OCI-LY1 (cell line): ENCODE data around the gene RAB4A.

ENCODE experiments used
- EZH2 ChIP-seq: fragments of 200-600 bp; sonication (generic), shearing (Covaris generic); IDR thresholded peaks from 2 replicates; pipeline ENCODE4 v1.8.0; 2017; ENCODE audit warnings: borderline replicate concordance, mixed run types, mild to moderate bottlenecking, antibody characterized with exemption, low read length, moderate library complexity, mixed read lengths
- TF ChIP-seq, protein P1 (sequence below): fragments of 200-600 bp; sonication (generic), shearing (Covaris generic); IDR thresholded peaks from 2 replicates; pipeline ENCODE4 v1.5.1; 2017; ENCODE audit warnings: mild to moderate bottlenecking, antibody characterized with exemption, low read length, moderate library complexity, mixed read lengths

GRCh38 chr1:229241390-229241789 is 29.5 kb upstream of the RAB4A start:
- TF ChIP-seq, protein P1, sequence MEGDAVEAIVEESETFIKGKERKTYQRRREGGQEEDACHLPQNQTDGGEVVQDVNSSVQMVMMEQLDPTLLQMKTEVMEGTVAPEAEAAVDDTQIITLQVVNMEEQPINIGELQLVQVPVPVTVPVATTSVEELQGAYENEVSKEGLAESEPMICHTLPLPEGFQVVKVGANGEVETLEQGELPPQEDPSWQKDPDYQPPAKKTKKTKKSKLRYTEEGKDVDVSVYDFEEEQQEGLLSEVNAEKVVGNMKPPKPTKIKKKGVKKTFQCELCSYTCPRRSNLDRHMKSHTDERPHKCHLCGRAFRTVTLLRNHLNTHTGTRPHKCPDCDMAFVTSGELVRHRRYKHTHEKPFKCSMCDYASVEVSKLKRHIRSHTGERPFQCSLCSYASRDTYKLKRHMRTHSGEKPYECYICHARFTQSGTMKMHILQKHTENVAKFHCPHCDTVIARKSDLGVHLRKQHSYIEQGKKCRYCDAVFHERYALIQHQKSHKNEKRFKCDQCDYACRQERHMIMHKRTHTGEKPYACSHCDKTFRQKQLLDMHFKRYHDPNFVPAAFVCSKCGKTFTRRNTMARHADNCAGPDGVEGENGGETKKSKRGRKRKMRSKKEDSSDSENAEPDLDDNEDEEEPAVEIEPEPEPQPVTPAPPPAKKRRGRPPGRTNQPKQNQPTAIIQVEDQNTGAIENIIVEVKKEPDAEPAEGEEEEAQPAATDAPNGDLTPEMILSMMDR, result no peak
- TF ChIP-seq EZH2, result no peak
